Measurements from ENCODE around the gene RNF208.
"Not testable (repeated sequence)": the region's sequence is repeated elsewhere in the genome, so short reads cannot be mapped to it uniquely, and the experiment has no call there.

Gene RNF208

GRCh38 chr9:137222190-137223077, at the start of gene RNF208:
RNF208 (minus strand) TSS chr9:137222240; CDS start chr9:137221212, 1,028 bp downstream.
- DNase-seq: no peak

GRCh38 chr9:137271696-137272076, 49.6 kb upstream of the RNF208 start:
- DNase-seq: no peak

- peak; percentile 36 for DNase-seq
These were observed 49.1 kb upstream of the RNF208 start for GRCh38 chr9:137270929-137271695.

- no peak for DNase-seq
These were observed 47.3 kb upstream of the RNF208 start for GRCh38 chr9:137269231-137269772.

- DNase-seq: no peak
These were observed 46.6 kb upstream of the RNF208 start for GRCh38 chr9:137268538-137269201.

- DNase-seq: no peak
These were observed 45.9 kb upstream of the RNF208 start for GRCh38 chr9:137267933-137268355.

GRCh38 chr9:137266585-137267453, 44.8 kb upstream of the RNF208 start:
- DNase-seq: no peak

GRCh38 chr9:137266162-137266527, 44.1 kb upstream of the RNF208 start:
- no peak for DNase-seq

GRCh38 chr9:137265496-137266161, 43.6 kb upstream of the RNF208 start:
- no peak for DNase-seq

- DNase-seq: no peak
These were observed 42.0 kb upstream of the RNF208 start for GRCh38 chr9:137264067-137264466.

GRCh38 chr9:137263506-137263905, 41.5 kb upstream of the RNF208 start:
- no peak for DNase-seq

- no peak for DNase-seq
These were observed 40.9 kb upstream of the RNF208 start for GRCh38 chr9:137262909-137263285.

- DNase-seq: not testable (repeated sequence)
These were observed 40.3 kb upstream of the RNF208 start for GRCh38 chr9:137262173-137262908.

- DNase-seq: no peak
These were observed 34.8 kb upstream of the RNF208 start for GRCh38 chr9:137256856-137257255.

GRCh38 chr9:137256362-137256761, 34.3 kb upstream of the RNF208 start:
- DNase-seq: no peak

GRCh38 chr9:137255448-137256114, 33.5 kb upstream of the RNF208 start:
- peak; percentile 50 for DNase-seq

GRCh38 chr9:137254624-137255447, 32.8 kb upstream of the RNF208 start, which contains the start of gene NELFB:
NELFB (plus strand) TSS chr9:137255327.
- DNase-seq: peak; percentile 96

- DNase-seq: no peak
These were observed 31.9 kb upstream of the RNF208 start for GRCh38 chr9:137253717-137254623.
